Measurements from ENCODE around the gene HOXC12. TPM values are rescaled to one million over a fixed set of nuclear protein-coding genes. Genes with fewer than 3 reads are reported as not detected.

The HOXC12 gene
- total RNA-seq, 1 experiment from 2014 or later: not detected

GRCh38 chr12:53987787-53988230 lies 33.1 kb downstream of the HOXC12 start:
- Mint-ChIP-seq H3K27me3 (ENCODE audit: low read depth) (peaks cover 100% of the 10 kb centered on the region), H3K4me1 (peaks cover 39% of the 10 kb centered on the region), H3K36me3 (no peaks in the 10 kb centered on the region), H3K4me3 (no peak overlapping the region), H3K27ac (no peak overlapping the region), H3K9me3 (no peaks in the 10 kb centered on the region)
- TF ChIP-seq, protein P1, sequence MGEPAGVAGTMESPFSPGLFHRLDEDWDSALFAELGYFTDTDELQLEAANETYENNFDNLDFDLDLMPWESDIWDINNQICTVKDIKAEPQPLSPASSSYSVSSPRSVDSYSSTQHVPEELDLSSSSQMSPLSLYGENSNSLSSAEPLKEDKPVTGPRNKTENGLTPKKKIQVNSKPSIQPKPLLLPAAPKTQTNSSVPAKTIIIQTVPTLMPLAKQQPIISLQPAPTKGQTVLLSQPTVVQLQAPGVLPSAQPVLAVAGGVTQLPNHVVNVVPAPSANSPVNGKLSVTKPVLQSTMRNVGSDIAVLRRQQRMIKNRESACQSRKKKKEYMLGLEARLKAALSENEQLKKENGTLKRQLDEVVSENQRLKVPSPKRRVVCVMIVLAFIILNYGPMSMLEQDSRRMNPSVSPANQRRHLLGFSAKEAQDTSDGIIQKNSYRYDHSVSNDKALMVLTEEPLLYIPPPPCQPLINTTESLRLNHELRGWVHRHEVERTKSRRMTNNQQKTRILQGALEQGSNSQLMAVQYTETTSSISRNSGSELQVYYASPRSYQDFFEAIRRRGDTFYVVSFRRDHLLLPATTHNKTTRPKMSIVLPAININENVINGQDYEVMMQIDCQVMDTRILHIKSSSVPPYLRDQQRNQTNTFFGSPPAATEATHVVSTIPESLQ (CRISPR knock-in tag; IDR thresholded peaks at IDR 0.05): no peak
- TF ChIP-seq KAT7 (CRISPR knock-in tag; IDR thresholded peaks at IDR 0.05; ENCODE audit: borderline replicate concordance) (no peak), E2F1 (CRISPR knock-in tag; IDR thresholded peaks at IDR 0.05) (no peak), SP1 (CRISPR knock-in tag; conservative IDR thresholded peaks at IDR 0.05) (no peak)
- POLR2A ChIA-PET: no interaction called here
- no peak for DNase-seq (ENCODE audit: low spot score)
- ATAC-seq: no peak
- CTCF ChIA-PET: interaction anchor here (0.5 to 5.1 kb wide), 10 partner anchors 12 to 336 kb away, joined by 3 to 36 read pairs (median 4); partner anchors contain the start of genes HOXC11, HOXC5, HOXC8 and HOXC9

DNA sequence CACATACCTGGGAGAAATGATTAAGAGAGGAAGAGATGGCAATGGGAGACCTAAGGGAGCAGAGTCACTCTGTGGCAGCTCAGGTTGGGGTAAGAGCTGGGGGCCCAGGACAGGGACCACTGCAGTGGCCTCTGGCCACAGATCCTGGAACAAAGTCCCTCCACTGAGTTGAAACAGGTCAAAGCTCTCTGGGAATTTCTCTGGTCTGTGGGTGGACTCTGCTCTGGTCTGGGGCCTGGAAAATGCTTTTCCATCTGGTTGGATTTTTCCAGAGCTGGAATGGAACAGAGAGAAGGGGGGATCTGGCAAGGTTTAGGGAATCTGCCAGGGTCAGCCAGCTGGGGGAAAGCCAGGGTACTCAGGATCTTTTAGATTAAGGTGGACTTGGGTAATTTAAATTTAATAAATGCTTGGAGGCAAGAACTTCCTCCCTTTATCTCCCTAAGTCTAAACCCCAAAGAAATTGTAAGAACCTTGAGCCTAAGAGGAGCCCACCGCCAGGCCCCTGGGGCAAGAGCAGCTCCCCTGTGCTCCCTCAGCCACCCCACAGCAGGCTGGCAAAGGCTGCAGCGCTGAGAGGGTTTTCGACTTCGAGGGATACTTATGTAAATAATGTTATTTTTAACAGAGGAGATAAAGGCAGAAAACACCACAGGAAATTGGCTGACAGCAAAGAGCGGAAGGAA lies 34.0 kb downstream of the HOXC12 start:
- ChIA-PET POLR2A (no interaction called here), CTCF (interaction anchor here (0.5 to 5.1 kb wide), 10 partner anchors 12 to 335 kb away, joined by 3 to 36 read pairs (median 4); partner anchors contain the start of genes HOXC11, HOXC5, HOXC8 and HOXC9)
- ATAC-seq (no peak), DNase-seq (ENCODE audit: low spot score) (no peak)
- Mint-ChIP-seq H3K27ac (no peak overlapping the region), H3K4me3 (no peak overlapping the region), H3K27me3 (ENCODE audit: low read depth) (peaks cover 100% of the 10 kb centered on the region), H3K9me3 (no peaks in the 10 kb centered on the region), H3K36me3 (no peaks in the 10 kb centered on the region), H3K4me1 (peaks cover 34% of the 10 kb centered on the region)
- TF ChIP-seq TCF7 (CRISPR knock-in tag; IDR thresholded peaks at IDR 0.05; ENCODE audit: low read depth): no peak
- no peak for TF ChIP-seq USF1 (CRISPR knock-in tag; IDR thresholded peaks at IDR 0.05)

- CTCF ChIA-PET: interaction anchor here (0.7 to 5.1 kb wide), 8 partner anchors 16 to 227 kb away, joined by 3 to 36 read pairs (median 6); partner anchors contain the start of gene HOXC5
- H3K27me3 Mint-ChIP-seq (ENCODE audit: low read depth): peaks cover 100% of the 10 kb centered on the region
- TF ChIP-seq ZNF219 (CRISPR knock-in tag; IDR thresholded peaks at IDR 0.05; ENCODE audit: borderline replicate concordance) (no peak), GABPB1 (CRISPR knock-in tag; IDR thresholded peaks at IDR 0.05) (no peak), PRDM15 (CRISPR knock-in tag; IDR thresholded peaks at IDR 0.05) (no peak), ELF4 (CRISPR knock-in tag; IDR thresholded peaks at IDR 0.05; ENCODE audit: low read depth) (no peak), NFATC4 (CRISPR knock-in tag; IDR thresholded peaks at IDR 0.05) (no peak), NR3C1 (CRISPR knock-in tag; conservative IDR thresholded peaks at IDR 0.05; ENCODE audit: low read depth) (no peak), ZNF416 (CRISPR knock-in tag; IDR thresholded peaks at IDR 0.05) (no peak), NR1H2 (CRISPR knock-in tag; IDR thresholded peaks at IDR 0.05) (no peak), FOXK1 (CRISPR knock-in tag; IDR thresholded peaks at IDR 0.05) (no peak)
These were observed 34.8 kb downstream of the HOXC12 start for GRCh38 chr12:53989227-53990113.

More at GRCh38 chr12:53989227-53990113, 34.8 kb downstream of the HOXC12 start:
- Mint-ChIP-seq H3K4me3 (no peak overlapping the region), H3K4me1 (peaks cover 34% of the 10 kb centered on the region), H3K9me3 (no peaks in the 10 kb centered on the region), H3K27ac (no peak overlapping the region), H3K36me3 (no peaks in the 10 kb centered on the region)
- no peak for ATAC-seq
- no peak for DNase-seq (ENCODE audit: low spot score)
- POLR2A ChIA-PET: no interaction called here

Measured in WTC11 (cell line).